Hematopoietic multipotent progenitor cell treated with erythropoietin and hydrocortisone succinate and interleukin-3 and kit ligand, for 6 days (in vitro differentiated cells): ENCODE measurements around the gene MICALL1.
"Not testable (repeated sequence)": the region's sequence is repeated elsewhere in the genome, so short reads cannot be mapped to it uniquely, and the experiment has no call there.

Source experiments
- DNase-seq: peaks from one replicate; pipeline ENCODE4 v3.0.0-alpha.2; 2015

The MICALL1 gene

DNA sequence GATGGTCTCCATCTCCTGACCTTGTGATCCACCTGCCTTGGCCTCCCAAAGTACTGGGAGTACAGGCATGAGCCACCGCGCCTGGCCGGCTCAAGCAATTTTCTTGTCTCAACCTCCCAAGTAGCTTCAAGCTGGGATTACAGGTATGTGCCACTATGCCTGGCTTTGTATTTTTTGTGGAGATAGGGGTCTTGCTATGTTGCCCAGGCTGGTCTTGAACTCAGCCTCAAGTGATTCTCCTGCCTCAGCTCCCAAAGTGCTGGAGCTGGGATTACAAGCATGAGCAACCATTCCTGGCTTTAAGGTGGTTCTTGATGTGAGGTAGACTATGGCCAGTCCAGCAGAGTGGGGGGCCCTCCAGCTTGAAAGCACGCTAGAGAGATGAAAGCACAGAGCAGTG, 55.0 kb downstream of the MICALL1 start:
- DNase-seq = no peak

GRCh38 chr22:37965940-37966664, 60.0 kb downstream of the MICALL1 start:
- no peak for DNase-seq

- no peak for DNase-seq
Measured at GRCh38 chr22:37967147-37967546, 61.0 kb downstream of the MICALL1 start.

DNA sequence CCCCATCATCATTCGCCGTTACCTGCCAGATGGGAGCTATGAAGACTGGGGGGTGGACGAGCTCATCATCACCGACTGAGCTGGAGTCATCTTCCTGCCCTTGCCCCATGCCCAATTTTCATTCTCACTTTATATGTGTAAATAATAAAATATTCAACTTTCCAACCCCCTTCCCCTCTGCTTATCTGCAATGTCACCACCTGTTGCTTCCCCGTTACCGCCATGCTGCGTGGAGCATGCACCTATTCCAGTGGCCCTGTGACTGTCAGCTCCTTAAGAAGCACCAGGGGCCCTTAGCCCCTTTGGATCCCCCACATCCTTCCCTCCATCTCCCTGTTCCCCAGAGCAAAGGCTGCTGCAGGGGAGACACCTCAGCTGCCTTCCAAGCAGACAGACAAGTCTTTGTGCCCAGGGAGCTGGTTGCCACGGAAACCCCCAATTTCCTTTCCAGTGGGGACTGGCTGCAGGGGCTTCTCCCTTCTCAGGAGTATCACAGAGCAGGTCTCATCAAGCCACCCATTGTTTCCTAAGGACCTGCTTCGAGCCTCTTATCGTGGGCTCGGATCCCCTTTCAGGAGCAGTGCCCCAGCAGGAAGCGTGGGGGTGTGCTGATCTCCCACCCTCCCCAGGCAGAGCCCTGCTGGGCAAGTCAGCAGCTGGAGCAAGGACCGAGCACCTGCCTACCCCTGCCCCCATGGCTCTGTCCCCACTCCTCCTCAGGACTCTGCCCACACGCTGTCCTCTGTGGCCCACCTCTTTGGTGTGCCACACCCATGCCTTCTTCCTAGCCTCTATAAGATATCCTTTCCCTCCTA, 61.7 kb downstream of the MICALL1 start:
- no peak for DNase-seq

GRCh38 chr22:37968452-37969251, 62.6 kb downstream of the MICALL1 start:
- no peak for DNase-seq

DNA sequence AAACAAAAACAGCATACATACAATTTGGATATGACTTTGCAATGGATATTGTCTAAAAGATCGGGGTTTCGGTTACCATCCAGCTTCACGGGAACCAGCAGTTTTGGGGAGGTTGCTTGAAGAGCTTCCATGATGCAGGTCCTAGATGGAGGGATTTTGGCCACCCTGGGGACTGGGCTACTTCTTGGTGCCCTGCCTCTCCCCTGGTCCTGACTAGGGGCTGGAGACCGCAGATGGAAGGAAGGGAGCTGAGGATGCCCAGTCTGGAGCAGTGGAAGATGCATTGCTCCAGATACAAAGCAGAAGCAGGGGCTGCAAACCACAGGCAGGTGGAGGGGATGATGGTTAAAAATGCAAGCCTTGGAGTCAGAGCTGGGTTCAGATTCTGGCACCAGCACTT, 64.8 kb downstream of the MICALL1 start:
- DNase-seq = no peak

GRCh38 chr22:37971475-37972434, 65.7 kb downstream of the MICALL1 start:
- no peak for DNase-seq

GRCh38 chr22:37972527-37972926, 66.4 kb downstream of the MICALL1 start:
- no peak for DNase-seq

DNA sequence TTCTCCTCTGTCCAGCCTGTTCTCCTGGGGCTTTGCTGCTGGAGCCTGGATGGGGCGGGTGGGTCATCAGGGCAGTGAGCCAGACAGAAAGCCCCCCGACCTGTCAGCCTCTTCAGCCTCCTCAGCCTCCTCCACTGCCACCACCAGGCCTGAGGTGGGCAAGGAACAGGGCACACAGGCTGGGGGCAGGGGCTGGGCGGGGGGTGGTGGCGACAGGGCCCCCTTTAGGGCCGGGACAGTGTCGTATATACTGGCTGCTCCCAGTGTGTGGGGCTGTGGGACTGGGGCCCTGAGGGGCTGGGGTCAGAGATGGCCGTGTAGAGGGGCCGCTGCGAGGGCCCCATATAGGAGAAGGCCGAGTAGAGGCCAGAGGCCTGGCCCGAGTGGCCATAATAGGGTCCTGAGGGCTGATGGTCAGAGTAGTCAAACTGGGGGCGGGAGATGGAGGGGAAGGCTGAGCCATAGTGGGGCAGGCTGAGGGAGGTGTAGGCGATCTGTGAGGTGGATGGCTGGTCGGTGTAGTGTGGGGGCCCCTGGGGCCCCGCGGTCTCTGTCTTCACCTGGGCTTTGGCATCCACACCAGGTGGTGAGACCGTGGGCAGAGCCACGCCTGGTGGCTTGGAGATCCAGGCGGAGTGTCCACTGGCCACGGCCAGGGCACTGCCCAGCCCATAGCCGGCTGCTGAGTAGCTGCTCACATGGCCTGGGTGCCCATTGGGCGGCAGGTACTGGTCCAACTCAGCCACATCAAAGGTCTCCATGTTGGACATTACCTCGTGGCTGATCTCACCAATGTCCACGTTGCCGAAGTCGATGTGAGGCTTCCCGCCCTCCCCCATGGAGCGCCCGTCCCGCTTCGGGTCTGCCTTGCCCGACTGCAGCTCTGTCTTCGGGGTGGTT, 67.4 kb downstream of the MICALL1 start:
- no peak for DNase-seq

DNA sequence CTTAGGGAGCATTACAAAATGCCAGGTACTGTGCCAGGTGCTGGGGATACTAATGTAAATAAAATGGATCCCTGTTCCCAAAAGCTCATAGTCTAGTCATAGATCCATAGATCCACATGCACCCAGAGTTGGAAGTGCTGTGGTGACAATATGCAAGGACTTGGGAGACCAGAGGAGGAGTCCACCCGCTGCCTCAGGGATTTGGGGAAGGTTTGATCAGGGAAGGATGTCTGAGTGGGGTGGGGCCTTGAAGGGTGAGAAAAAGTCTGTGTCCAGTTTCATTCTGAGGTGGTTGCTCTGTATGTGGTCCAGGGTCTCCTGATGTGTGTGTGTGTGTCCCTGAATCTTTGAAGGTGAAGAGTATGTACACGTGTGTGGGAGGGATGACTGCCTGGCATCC, 69.1 kb downstream of the MICALL1 start:
- DNase-seq = no peak

DNA sequence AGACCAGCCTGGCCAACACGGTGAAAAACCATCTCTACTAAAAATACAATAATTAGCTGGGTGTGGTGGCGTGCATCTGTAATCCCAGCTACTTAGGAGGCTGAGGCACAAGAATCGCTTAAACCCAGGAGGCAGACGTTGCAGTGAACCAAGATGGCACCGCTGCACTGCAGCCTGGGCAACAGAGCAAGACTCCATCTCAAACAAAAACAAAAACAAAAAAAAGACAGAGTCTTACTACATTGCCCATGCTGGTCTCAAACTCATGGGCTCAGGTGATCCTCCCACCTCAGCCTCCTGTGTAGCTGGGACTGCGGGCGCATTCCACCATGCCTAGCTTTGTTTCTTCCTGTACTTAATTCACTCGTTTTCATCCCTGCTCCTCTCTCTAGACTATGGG, 69.9 kb downstream of the MICALL1 start:
- DNase-seq = not testable (repeated sequence)

DNA sequence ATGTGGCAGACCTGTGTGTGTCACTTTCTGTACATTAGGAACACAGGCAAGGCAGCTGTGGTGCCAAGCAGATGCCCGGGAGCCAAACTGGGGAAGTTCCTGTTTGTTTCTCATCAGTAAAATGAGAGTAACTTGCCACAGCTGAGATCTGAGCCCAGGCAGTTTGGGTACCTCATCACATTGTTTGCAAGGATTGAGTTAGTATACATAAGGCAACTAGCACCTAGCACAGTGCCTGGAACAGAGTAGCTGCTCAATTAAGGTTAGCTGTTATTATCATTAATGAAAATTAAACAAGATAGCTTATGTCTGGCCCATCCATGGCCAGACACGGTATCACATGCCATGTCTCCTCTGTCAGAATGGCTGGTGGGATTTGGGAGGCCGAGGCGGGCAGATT, 70.5 kb downstream of the MICALL1 start:
- no peak for DNase-seq

- no peak for DNase-seq
Measured at GRCh38 chr22:37979782-37980181, 73.7 kb downstream of the MICALL1 start.

DNA sequence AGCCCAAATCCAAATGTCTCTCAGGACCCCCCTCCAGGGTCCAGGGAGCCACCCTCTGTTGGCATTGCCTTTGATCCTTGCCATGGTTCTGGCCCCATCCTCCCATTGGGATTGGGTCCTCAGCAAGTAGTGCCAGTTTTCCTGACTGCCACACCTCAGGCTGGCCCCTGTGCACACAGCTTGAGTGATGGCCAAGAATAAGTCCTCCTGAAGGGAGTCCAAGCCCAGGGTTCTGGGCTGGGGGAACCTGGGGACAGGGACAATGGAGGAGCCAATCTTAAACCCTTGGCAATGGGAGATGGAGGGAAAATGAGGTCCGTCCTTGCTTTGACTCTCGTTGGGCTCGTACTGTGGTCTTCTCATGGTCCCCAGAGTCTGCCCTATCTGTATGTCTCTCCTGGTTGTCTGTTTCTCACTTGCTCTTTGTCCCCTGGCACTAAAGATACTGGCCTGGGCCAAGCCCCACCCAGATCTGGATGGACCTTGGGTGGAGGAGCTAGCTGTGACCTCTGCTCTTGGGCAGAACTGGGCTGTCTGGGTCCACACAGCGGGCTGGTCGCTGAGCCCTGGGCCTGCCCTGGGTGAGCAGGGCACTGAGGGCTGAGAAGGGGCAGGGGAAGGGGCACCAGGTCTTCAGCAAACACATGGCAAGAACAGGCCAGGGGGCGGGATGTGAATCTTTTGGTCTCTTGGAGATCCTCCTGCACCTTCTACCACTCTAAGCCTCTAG, 75.3 kb downstream of the MICALL1 start:
- DNase-seq = no peak

DNA sequence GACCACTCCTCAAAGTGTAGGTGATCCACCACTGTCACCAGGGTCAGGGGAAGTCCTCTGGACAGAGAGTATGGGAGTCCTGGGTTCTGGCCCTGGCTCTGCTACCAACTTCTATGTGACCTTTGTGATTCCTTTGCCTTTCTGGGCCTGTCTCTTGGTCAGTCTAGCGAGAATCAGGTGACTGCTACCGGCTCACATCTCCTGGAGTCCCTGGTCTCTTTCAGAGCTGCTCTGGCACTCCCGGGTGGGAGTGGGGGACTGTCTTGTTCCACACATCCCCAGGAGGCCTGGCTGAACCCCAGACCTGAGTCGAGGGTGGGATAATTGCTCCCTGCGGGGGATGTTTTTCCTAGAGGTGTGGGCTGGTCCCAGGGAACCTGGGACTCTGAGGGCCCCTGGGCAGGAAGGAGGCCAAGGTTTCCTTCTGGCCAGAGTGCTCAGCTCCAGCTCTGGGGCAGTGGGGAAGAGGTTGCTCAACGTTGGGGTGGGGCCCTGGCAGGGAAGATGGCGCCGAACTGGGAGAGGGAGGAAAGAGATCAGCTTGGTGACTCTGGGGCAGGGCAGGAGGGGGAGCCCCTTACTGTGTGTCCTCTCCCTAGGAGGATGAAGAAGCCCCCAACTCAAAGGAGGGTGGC, 76.2 kb downstream of the MICALL1 start:
- DNase-seq = no peak

DNA sequence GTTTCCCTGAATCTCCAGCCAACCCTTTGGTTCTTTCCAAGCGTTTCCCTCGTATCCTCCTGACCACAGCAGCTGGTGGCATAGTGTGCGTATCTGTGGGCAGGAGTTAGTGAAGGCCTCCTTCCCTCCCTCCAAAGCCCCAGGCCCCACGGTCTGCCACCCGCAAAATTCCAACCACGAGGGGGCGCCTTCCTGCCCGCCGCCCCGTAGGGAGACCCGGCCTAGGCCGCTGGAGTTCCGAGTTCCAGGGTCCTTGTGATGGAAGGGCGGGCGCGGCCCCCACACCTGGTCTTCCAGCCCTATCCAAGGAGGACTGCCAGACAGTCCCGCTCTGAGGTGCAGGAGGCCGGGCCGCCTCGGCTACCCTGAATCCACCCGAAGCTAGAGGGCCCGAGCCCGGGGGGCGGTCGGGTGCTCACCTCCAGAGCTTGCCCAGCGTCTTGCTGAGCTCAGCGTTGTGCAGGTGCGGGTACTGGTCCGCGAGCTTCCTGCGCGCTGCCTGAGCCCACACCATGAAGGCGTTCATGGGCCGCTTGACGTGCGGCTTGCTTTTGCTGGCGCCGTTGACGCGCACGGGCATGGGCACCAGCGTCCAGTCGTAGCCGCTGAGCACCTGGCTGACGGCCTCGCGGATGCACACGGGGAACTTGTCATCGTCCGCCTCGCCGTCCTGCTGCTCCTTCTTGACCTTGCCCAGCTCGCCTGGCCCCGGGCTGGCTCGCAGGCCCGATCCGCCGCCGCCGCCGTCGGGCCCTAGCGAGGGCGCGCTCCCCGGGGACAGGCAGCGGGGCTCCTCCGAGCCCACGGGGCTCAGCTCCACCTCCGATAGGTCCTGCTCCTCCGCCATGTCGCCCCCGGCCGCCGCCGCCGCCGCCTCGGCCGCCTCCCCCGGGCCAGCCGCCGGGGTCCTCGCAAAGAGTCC, 77.1 kb downstream of the MICALL1 start:
- no peak for DNase-seq

- DNase-seq = no peak
Measured at GRCh38 chr22:37983860-37984791, 78.0 kb downstream of the MICALL1 start, which contains the start of gene SOX10. TSS of gene SOX10 (minus strand) at chr22:37984555. CDS start at chr22:37983784, 771 bp downstream.
